OCI-LY7 (cell line): ENCODE results near the gene KATNIP. TPM values are rescaled to one million over a fixed set of nuclear protein-coding genes. Genes with fewer than 3 reads are reported as not detected.

Experiments
- BruUV-seq: library from RNA; stranded (reverse); fragments of 400-500 nt; replicated peaks from 2 replicates; lab custom pipeline; 2021; lab: Mats Ljungman, UMichigan
- CTCF ChIA-PET: fragments of 300-600 bp; sonication (Branson Sonifier 250); formaldehyde crosslinking; loops from one replicate; lab custom pipeline; 2022; ENCODE audit warnings: antibody characterized with exemption; ENCODE audit not compliant: unreplicated experiment; lab: Charles Lee
- POLR2A ChIA-PET: fragments of 300-600 bp; sonication (Branson Sonifier 250); formaldehyde crosslinking; loops from one replicate; lab custom pipeline; 2022; ENCODE audit warnings: antibody characterized with exemption; lab: Charles Lee
- DNase-seq: peaks from one replicate; pipeline ENCODE4 v3.0.0-alpha.2; 2015; ENCODE audit warnings: low spot score
- H2AFZ ChIP-seq: fragments of 200-600 bp; sonication (generic), shearing (Covaris generic); 2 replicates; pipeline ENCODE4 v1.6.1; 2014; ENCODE audit warnings: mild to moderate bottlenecking, antibody characterized with exemption, low read length, moderate library complexity
- H3K27ac ChIP-seq: fragments of 200-600 bp; sonication (generic); 2 replicates; pipeline ENCODE4 v1.5.1; 2014; ENCODE audit warnings: mixed run types, low read depth, mild to moderate bottlenecking, moderate library complexity, low read length, inconsistent platforms; ENCODE audit not compliant: poor library complexity, severe bottlenecking
- H3K36me3 ChIP-seq: fragments of 200-600 bp; sonication (generic); 2 replicates; pipeline ENCODE4 v1.6.1; 2014; ENCODE audit warnings: mild to moderate bottlenecking, antibody characterized with exemption, low read length, moderate library complexity, mixed read lengths; ENCODE audit not compliant: insufficient read depth
- H3K4me1 ChIP-seq: fragments of 200-600 bp; sonication (generic); 2 replicates; pipeline ENCODE4 v1.5.1; 2014; ENCODE audit warnings: mild to moderate bottlenecking, low read length; ENCODE audit not compliant: insufficient read depth, poor library complexity, severe bottlenecking
- H3K4me2 ChIP-seq: fragments of 200-600 bp; sonication (generic); 2 replicates; pipeline ENCODE4 v1.6.1; 2014; ENCODE audit warnings: mild to moderate bottlenecking, low read length
- H3K4me3 ChIP-seq: fragments of 200-600 bp; sonication (generic); 2 replicates; pipeline ENCODE4 v1.5.1; 2014; ENCODE audit warnings: mild to moderate bottlenecking, low read depth, low read length; ENCODE audit not compliant: poor library complexity, severe bottlenecking
- H3K79me2 ChIP-seq: fragments of 200-600 bp; sonication (generic); 2 replicates; pipeline ENCODE4 v1.6.1; 2016; ENCODE audit warnings: low read depth, mild to moderate bottlenecking, low read length, moderate library complexity, mixed read lengths; ENCODE audit not compliant: insufficient read depth
- H3K9me2 ChIP-seq: fragments of 200-600 bp; sonication (generic); 2 replicates; pipeline ENCODE4 v1.6.1; 2016; ENCODE audit warnings: mild to moderate bottlenecking, low read length, mixed read lengths; ENCODE audit not compliant: insufficient read depth
- H3K9me3 ChIP-seq: fragments of 200-600 bp; sonication (generic); 2 replicates; pipeline ENCODE4 v1.6.1; 2014; ENCODE audit warnings: mild to moderate bottlenecking, mixed run types, low read length, mixed read lengths
- H4K20me1 ChIP-seq: fragments of 200-600 bp; sonication (generic); 2 replicates; pipeline ENCODE4 v1.6.1; 2014; ENCODE audit warnings: mild to moderate bottlenecking, antibody characterized with exemption, low read length, moderate library complexity, mixed read lengths; ENCODE audit not compliant: insufficient read depth
- EZH2phosphoT487 ChIP-seq: fragments of 200-600 bp; sonication (generic); IDR thresholded peaks from 2 replicates; pipeline ENCODE4 v1.6.1; 2018; ENCODE audit warnings: low read depth, borderline replicate concordance, mild to moderate bottlenecking, mixed run types, antibody characterized with exemption, low read length, moderate library complexity, mixed read lengths
- intact Hi-C: fragments of 100-400 bp; cut with micrococcal nuclease; formaldehyde crosslinking; loops from one replicate; pipeline ENCODE4 v1.10.0; 2022; ENCODE audit not compliant: unreplicated experiment
- total RNA-seq, 2 experiments: library from RNA; depleted of rRNA in 1 of 2; stranded (reverse); fragments of >200 nt in 1 of 2; shearing (Covaris generic) in 1 of 2; gene quantifications; 2 replicates each; pipeline ENCODE4 v1.2.3, GENCODE V29; 2014 to 2022
- TF ChIP-seq, protein P1 (sequence below): fragments of 200-600 bp; sonication (generic); conservative IDR thresholded peaks from 2 replicates; pipeline ENCODE4 v1.5.1; 2014; ENCODE audit warnings: mild to moderate bottlenecking, antibody characterized with exemption, low read length, moderate library complexity, mixed read lengths

Gene KATNIP
- total RNA-seq, 2 experiments from 2014 or later: 11.2 to 11.5 TPM

DNA sequence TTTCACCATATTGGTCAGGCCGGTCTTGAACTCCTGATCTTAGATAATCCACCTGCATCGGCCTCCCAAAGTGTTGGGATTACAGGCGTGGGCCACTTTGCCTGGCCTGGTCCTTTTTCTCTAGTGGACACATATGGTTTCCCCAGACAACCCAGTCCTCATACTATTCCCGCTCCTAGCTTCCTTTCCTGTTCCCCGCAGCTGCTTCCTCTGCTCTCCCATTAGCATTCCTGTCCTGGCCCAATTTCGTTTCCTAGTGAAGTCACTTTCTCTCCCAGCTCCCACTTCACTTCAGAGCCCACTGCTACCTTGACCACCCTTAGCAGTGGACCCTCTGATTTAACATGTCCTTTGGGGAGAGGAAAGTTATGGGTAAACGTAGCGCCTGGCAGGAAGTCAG lies 11.3 kb downstream of the KATNIP start:
- Histone ChIP-seq H3K79me2 (no peaks in the 10 kb centered on the region), H3K9me3 (no peaks in the 10 kb centered on the region), H3K4me2 (no peak overlapping the region), H2AFZ (no peak overlapping the region), H3K9me2 (no peaks in the 10 kb centered on the region), H3K4me1 (no peaks in the 10 kb centered on the region), H3K36me3 (no peaks in the 10 kb centered on the region), H3K4me3 (no peak overlapping the region), H4K20me1 (no peaks in the 10 kb centered on the region), H3K27ac (no peak overlapping the region)
- ChIA-PET POLR2A (interaction anchor here (3.1 kb wide), 1 partner anchor 12 kb away, joined by 13 read pairs; the partner anchor contains the start of genes GTF3C1 and KATNIP), CTCF (no interaction called here)
- BruUV-seq: no TSS peak
- no peak for TF ChIP-seq EZH2phosphoT487
- TF ChIP-seq, protein P1, sequence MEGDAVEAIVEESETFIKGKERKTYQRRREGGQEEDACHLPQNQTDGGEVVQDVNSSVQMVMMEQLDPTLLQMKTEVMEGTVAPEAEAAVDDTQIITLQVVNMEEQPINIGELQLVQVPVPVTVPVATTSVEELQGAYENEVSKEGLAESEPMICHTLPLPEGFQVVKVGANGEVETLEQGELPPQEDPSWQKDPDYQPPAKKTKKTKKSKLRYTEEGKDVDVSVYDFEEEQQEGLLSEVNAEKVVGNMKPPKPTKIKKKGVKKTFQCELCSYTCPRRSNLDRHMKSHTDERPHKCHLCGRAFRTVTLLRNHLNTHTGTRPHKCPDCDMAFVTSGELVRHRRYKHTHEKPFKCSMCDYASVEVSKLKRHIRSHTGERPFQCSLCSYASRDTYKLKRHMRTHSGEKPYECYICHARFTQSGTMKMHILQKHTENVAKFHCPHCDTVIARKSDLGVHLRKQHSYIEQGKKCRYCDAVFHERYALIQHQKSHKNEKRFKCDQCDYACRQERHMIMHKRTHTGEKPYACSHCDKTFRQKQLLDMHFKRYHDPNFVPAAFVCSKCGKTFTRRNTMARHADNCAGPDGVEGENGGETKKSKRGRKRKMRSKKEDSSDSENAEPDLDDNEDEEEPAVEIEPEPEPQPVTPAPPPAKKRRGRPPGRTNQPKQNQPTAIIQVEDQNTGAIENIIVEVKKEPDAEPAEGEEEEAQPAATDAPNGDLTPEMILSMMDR: no peak
- intact Hi-C loops: loop anchor here (10.0 kb wide), 1 partner anchor 64 kb away; no protein-coding TSS in a partner anchor
- DNase-seq: no peak

DNA sequence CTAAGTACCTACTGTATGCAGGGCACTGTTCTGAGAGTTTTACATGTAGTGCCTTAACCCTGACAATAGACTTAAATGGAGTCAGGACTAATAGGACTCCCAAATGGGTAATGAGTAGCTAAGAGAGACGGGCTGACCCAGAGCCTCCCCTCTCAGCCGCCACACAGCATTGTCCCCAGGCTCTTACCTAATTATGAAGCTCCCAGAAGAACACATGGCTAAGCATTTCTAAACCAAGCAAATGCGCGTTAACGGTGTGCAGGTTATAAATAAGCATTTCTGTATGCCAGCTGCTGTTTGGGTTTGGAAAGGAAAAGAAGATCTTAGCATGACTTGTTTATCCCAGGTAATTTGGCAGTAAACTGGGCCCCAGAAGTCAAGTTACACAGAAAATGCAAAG lies 14.3 kb downstream of the KATNIP start:
- intact Hi-C loops: loop anchor here (10.0 kb wide), 1 partner anchor 61 kb away; no protein-coding TSS in a partner anchor
- ChIA-PET POLR2A (no interaction called here), CTCF (no interaction called here)
- Histone ChIP-seq H3K27ac (no peak overlapping the region), H3K4me2 (no peak overlapping the region), H3K36me3 (no peaks in the 10 kb centered on the region), H3K9me3 (no peaks in the 10 kb centered on the region), H2AFZ (no peak overlapping the region), H4K20me1 (no peaks in the 10 kb centered on the region), H3K4me3 (no peak overlapping the region), H3K4me1 (no peaks in the 10 kb centered on the region), H3K79me2 (no peaks in the 10 kb centered on the region), H3K9me2 (no peaks in the 10 kb centered on the region)
- BruUV-seq: no TSS peak
- no peak for DNase-seq
- TF ChIP-seq, protein P1: no peak
- TF ChIP-seq EZH2phosphoT487: no peak

DNA sequence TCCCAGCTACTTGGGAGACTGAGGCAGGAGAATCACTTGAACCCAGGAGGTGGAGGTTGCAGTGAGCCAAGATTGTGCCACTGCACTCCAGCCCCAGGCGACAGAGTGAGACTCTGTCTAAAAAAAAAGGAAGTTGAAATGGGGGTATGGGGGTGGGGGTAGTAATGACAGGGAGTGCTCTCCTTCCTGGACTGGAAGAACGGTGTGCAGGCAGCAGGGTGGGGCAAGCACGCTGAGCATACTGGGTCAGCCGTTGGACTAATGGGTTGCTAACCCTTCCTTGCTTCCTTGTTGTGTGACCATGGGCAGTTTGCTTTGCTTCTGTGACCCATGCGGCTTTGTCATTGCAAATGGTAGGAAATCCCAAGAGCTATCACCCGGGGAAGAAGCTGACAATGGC lies 16.5 kb downstream of the KATNIP start:
- no peaks in the 10 kb centered on the region for H3K4me1 ChIP-seq
- no TSS peak for BruUV-seq
- TF ChIP-seq EZH2phosphoT487: no peak
- TF ChIP-seq, protein P1: no peak
- no peak overlapping the region for H3K27ac ChIP-seq
- no peak overlapping the region for H3K4me3 ChIP-seq
- H4K20me1 ChIP-seq: no peaks in the 10 kb centered on the region
- POLR2A ChIA-PET: interaction anchor here (0.6 kb wide), 1 partner anchor 15 kb away, joined by 3 read pairs; no protein-coding TSS in a partner anchor
- CTCF ChIA-PET: no interaction called here
- H3K79me2 ChIP-seq: no peaks in the 10 kb centered on the region
- intact Hi-C loops: loop anchor here (10.0 kb wide), 1 partner anchor 58 kb away; no protein-coding TSS in a partner anchor
- no peak overlapping the region for H3K4me2 ChIP-seq
- no peaks in the 10 kb centered on the region for H3K9me2 ChIP-seq
- H3K9me3 ChIP-seq: no peaks in the 10 kb centered on the region
- no peak for DNase-seq
- no peaks in the 10 kb centered on the region for H3K36me3 ChIP-seq
- no peak overlapping the region for H2AFZ ChIP-seq
